Fibroblast of mammary gland (primary cell): ENCODE results near the gene MSX1.

Source experiments
- DNase-seq: peaks from one replicate; pipeline ENCODE4 v3.0.0-alpha.2; 2010; ENCODE audit warnings: low read depth
- H3K4me3 ChIP-seq: 2 replicates; pipeline ENCODE4 v1.5.1; 2011; ENCODE audit warnings: low read depth, mild to moderate bottlenecking, low read length, moderate library complexity; ENCODE audit not compliant: control insufficient read depth
- TF ChIP-seq, protein P1 (sequence below): conservative IDR thresholded peaks from 2 replicates; pipeline ENCODE4 v1.5.1; 2011; ENCODE audit warnings: low read depth, low read length, inconsistent platforms; ENCODE audit not compliant: control insufficient read depth, insufficient read depth

MSX1 gene

DNA sequence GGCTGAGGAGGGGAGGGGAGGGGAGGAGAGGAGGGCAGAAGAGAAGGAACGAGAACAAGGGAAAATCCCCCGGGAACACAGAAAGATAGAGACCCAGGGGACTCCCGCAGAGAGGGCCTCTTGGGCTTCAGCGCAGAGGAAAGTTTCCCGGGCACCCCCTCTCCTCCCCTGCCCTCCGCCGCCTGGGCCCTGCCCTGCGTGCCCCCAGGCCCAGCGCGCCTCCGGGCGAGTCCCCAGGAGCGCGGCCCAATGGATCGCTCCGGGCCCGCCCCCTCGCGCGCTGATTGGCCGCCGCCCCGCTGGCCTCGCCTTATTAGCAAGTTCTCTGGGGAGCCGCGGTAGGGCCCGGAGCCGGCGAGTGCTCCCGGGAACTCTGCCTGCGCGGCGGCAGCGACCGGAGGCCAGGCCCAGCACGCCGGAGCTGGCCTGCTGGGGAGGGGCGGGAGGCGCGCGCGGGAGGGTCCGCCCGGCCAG is at the start of gene MSX1:
TSS of gene MSX1 (plus strand) at position 341 of the 474 bp plus-strand sequence. CDS start 235 bp downstream, outside the sequence.
- TF ChIP-seq, protein P1, sequence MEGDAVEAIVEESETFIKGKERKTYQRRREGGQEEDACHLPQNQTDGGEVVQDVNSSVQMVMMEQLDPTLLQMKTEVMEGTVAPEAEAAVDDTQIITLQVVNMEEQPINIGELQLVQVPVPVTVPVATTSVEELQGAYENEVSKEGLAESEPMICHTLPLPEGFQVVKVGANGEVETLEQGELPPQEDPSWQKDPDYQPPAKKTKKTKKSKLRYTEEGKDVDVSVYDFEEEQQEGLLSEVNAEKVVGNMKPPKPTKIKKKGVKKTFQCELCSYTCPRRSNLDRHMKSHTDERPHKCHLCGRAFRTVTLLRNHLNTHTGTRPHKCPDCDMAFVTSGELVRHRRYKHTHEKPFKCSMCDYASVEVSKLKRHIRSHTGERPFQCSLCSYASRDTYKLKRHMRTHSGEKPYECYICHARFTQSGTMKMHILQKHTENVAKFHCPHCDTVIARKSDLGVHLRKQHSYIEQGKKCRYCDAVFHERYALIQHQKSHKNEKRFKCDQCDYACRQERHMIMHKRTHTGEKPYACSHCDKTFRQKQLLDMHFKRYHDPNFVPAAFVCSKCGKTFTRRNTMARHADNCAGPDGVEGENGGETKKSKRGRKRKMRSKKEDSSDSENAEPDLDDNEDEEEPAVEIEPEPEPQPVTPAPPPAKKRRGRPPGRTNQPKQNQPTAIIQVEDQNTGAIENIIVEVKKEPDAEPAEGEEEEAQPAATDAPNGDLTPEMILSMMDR, result no peak
- H3K4me3 ChIP-seq, result peak within 1 kb of the TSS; percentile 85
- peak; percentile 73 for DNase-seq

DNA sequence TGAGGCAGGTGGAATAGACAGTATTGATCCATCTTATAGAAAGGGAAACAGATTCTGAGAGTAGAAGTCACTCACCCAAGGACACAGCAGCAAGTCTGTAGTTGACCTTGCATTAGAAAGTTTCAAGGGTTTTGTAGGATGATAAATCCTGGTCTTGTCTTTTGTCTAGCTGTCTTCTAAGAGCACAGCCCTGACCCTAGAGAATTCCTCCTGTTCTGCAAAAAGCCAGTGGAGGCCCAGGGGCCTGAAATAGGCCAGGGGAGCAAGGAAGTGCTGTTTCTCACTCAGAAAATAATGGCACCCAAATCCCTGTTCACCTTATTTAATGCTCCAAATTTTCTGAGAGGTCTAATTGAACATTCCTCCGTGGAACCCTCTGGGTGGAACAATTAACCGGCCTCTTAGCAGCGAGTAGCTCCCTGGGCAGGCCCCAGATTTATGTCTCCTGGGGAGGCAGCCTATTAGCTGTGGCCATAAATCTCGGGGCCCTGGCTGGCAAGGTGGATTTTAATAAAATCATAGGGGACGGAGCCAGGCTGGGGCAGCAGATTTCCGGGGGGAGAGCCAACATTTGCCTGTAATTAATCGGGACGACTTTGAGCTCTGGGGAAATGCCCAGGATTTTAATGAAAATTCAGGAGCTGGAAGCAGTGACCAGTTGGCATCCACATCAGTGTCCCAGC is 49.2 kb upstream of the MSX1 start:
- no peak for DNase-seq
- TF ChIP-seq, protein P1, result no peak
- no peak overlapping the region for H3K4me3 ChIP-seq

DNA sequence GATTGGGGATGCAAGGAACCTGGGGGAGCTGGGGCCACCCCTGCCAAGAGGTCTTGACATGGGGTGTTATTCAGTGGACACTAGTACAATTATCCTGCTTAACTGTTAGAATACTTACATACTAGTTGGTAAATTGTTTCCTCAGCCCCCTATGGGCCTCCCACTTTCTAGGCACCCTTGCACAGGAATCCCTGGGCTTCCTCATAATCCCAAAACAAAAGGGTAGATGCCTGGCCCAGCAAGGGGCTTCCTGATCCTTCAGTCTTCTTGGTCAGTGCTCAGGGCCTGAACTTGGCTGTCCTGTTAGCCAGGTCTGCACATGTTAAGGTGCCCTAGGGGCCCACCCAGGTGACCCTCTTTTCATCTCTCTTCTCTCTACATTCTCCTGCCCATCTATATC is 48.7 kb upstream of the MSX1 start:
- no peak overlapping the region for H3K4me3 ChIP-seq
- TF ChIP-seq, protein P1, result no peak
- DNase-seq, result no peak

DNA sequence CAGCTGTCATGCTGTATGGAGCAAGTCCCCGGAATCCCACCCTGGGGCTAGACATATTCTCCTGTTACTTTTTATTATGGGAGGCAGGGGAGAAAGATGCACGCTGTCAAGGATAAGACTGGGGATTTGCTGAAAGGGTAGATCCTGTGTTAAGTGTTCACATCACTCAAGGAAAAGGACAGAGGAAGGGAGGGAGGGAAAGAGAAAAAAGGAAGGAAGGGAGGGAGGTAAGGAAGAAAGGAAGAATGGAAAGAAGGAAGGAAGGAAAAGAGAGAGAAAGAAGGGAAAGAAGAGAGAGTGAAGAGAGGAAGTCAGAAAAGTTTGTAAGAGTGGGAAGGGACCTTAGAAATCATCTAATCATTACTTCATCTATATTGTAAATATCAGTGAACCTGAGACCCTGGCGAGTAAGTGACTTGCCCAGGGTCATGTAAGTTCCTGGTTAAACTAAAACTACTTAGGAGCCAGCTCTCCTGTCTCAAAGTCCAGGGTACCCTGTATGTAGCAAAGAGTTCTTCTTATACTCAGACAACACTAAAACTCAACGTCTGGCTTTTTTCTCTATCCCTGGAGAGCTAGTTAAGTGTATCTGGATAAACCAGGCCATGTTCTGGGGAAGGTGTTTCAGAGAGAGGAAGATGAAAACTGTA is 47.2 kb upstream of the MSX1 start:
- H3K4me3 ChIP-seq, result no peak overlapping the region
- no peak for DNase-seq
- TF ChIP-seq, protein P1, result no peak

DNA sequence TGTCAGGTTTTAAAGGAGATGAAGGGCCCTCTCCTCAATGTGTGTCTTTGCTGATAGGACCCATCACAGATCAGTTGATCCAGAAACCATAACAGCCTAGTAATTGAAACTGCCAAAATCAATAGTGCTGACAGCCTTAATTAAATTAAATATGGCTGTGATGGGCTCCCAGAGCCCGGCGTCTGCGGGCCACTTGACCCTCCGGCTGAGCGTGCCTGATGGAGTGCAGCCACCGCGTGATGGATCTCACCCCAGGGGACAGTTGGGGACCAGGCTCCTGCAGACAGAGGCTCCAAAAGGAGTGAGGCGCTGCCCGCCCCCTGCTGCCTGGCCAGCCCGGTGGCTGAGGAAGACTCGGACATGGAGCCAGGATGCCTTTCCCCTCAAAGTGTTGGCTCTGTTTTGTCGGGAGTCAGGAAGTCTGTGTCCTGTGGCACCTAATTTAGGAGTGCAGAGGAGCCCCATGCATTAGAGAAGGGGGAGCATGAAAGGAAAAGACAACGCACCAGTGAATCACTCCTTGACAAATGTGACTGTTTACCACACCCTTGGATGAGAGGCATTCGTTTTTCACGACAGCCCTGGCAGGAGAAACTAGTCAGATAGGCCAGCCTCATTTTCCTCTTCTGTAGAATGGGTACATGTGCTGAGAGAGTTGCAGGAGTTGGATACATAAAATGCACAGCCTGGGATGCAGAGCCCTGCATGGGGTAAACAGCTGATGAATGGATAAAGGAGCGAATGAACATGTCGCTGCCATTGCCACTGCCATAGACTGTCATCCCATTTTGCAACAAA is 40.9 kb upstream of the MSX1 start:
- no peak overlapping the region for H3K4me3 ChIP-seq
- TF ChIP-seq, protein P1, result no peak
- DNase-seq, result no peak

DNA sequence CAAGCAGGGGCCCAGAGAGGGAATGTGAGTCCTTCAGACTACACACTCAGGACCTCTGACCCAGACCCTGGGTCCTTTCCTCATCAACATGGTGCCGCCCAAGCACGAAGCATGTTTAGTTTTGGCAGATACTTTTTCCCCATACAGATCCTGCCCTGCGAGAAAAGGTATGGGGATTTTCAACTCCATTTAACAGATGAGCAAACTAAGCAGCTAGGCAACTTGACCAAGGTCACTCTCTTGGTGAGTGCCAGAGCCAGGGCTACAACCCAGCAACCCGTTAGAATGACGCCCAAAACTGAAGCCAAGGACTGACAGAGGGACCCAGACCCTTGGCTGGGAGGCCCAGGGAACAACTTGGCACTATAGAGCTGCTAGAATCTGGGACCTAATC is 40.3 kb upstream of the MSX1 start:
- DNase-seq, result no peak
- no peak overlapping the region for H3K4me3 ChIP-seq
- TF ChIP-seq, protein P1, result no peak
